A204.1 (cell line): ENCODE results near the gene POLD4.

Experiments used
- FAIRE-seq: peaks from 2 replicates; lab custom pipeline; 2012; peaks lifted over from hg19 to GRCh38; lab: Jason Lieb, UNC

POLD4 gene

GRCh38 chr11:67314218-67314617, 39.1 kb downstream of the POLD4 start:
- FAIRE-seq: no peak

- no peak for FAIRE-seq
Measured at GRCh38 chr11:67313125-67313890, 40.0 kb downstream of the POLD4 start.

- no peak for FAIRE-seq
Measured at GRCh38 chr11:67312187-67313021, 40.9 kb downstream of the POLD4 start.

GRCh38 chr11:67311556-67312082, 41.7 kb downstream of the POLD4 start:
- no peak for FAIRE-seq

GRCh38 chr11:67311051-67311555, 42.2 kb downstream of the POLD4 start:
- no peak for FAIRE-seq

GRCh38 chr11:67310246-67311050, 42.9 kb downstream of the POLD4 start:
- FAIRE-seq: no peak

- no peak for FAIRE-seq
Measured at GRCh38 chr11:67309661-67310061, 43.7 kb downstream of the POLD4 start.

- no peak for FAIRE-seq
Measured at GRCh38 chr11:67309166-67309565, 44.2 kb downstream of the POLD4 start.

GRCh38 chr11:67308031-67308866, 45.1 kb downstream of the POLD4 start:
- FAIRE-seq: no peak

- FAIRE-seq: no peak
Measured at GRCh38 chr11:67307545-67308001, 45.8 kb downstream of the POLD4 start.

- no peak for FAIRE-seq
Measured at GRCh38 chr11:67306769-67307544, 46.4 kb downstream of the POLD4 start.

- no peak for FAIRE-seq
Measured at GRCh38 chr11:67304511-67305113, 48.7 kb downstream of the POLD4 start.

GRCh38 chr11:67303835-67304411, 49.4 kb downstream of the POLD4 start:
- FAIRE-seq: no peak

GRCh38 chr11:67303132-67303834, 50.1 kb downstream of the POLD4 start, which contains the start of gene SSH3:
Gene SSH3 (plus strand): TSS chr11:67303530. CDS start chr11:67303626, 96 bp downstream.
- FAIRE-seq: no peak

GRCh38 chr11:67302571-67303131, 50.7 kb downstream of the POLD4 start:
- FAIRE-seq: no peak

GRCh38 chr11:67301951-67302516, 51.3 kb downstream of the POLD4 start:
- FAIRE-seq: no peak

- no peak for FAIRE-seq
Measured at GRCh38 chr11:67301313-67301921, 51.9 kb downstream of the POLD4 start.
